Measurements from ENCODE around the gene HS3ST5. TPM values are rescaled to one million over a fixed set of nuclear protein-coding genes. Genes with fewer than 3 reads are reported as not detected.
A peak's percentile ranks its signal among the peaks of the same experiment; 100 is the strongest.

The HS3ST5 gene
- total RNA-seq, 4 donors from 2014 or later = 0.48 TPM; not detected in 3

DNA sequence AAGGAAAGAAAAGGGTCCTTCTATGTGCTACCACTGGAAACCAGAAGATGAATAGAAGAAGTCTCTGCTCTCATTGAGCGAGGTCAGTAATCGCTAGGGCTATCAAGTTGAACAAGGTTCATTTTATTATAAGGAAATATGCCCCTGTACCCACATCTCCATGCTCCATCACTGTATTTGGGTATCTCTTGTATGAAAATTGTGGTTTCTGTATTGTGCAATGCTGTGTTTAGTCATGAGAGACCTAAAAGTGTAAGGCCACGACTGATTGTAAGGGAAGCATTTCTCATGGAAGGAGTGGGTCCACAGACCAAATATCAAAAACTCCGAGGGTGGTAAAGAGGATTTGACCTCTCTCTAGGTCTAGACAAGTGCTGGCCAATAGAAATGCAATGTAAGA, 3.6 kb upstream of the HS3ST5 start:
- Histone ChIP-seq H3K27ac (no peak overlapping the region), H3K27me3 (no peaks in the 10 kb centered on the region), H3K36me3 (no peaks in the 10 kb centered on the region), H3K4me3 (no peak overlapping the region), H3K9me3 (no peaks in the 10 kb centered on the region), H3K4me1 (peaks cover 0 to 18% of the 10 kb centered on the region in 2 donors)
- intact Hi-C loops (cut with DNase I; ENCODE audit: low total_unique reads) = no loop called here
- DNase-seq = no peak
- no peak for TF ChIP-seq POLR2A (IDR thresholded peaks at IDR 0.05)
- TF ChIP-seq, protein P1, sequence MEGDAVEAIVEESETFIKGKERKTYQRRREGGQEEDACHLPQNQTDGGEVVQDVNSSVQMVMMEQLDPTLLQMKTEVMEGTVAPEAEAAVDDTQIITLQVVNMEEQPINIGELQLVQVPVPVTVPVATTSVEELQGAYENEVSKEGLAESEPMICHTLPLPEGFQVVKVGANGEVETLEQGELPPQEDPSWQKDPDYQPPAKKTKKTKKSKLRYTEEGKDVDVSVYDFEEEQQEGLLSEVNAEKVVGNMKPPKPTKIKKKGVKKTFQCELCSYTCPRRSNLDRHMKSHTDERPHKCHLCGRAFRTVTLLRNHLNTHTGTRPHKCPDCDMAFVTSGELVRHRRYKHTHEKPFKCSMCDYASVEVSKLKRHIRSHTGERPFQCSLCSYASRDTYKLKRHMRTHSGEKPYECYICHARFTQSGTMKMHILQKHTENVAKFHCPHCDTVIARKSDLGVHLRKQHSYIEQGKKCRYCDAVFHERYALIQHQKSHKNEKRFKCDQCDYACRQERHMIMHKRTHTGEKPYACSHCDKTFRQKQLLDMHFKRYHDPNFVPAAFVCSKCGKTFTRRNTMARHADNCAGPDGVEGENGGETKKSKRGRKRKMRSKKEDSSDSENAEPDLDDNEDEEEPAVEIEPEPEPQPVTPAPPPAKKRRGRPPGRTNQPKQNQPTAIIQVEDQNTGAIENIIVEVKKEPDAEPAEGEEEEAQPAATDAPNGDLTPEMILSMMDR (IDR thresholded peaks at IDR 0.05) = no peak

DNA sequence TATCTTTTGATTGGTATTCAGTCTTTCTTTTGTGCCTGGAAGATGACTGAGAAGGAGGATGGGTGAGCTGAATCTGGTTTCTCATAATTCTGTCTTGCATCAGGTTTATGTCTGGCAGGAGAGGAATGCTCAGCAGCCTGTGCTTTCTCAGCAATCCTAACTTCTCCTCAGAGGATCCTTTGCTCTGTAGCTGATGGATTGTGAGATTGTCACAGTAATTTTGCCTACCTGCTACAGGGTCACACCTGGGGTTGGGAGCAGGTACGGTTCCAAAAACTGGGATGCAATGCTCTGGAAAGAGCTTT, 2.1 kb upstream of the HS3ST5 start:
- TF ChIP-seq POLR2A (IDR thresholded peaks at IDR 0.05) = no peak
- TF ChIP-seq, protein P1 (IDR thresholded peaks at IDR 0.05) = no peak
- Histone ChIP-seq H3K27me3 (no peaks in the 10 kb centered on the region), H3K36me3 (no peaks in the 10 kb centered on the region), H3K27ac (no peak overlapping the region), H3K4me3 (no peak overlapping the region), H3K9me3 (no peaks in the 10 kb centered on the region), H3K4me1 (peaks cover 0 to 18% of the 10 kb centered on the region in 2 donors)
- intact Hi-C loops (cut with DNase I; ENCODE audit: low total_unique reads) = no loop called here
- DNase-seq = no peak

DNA sequence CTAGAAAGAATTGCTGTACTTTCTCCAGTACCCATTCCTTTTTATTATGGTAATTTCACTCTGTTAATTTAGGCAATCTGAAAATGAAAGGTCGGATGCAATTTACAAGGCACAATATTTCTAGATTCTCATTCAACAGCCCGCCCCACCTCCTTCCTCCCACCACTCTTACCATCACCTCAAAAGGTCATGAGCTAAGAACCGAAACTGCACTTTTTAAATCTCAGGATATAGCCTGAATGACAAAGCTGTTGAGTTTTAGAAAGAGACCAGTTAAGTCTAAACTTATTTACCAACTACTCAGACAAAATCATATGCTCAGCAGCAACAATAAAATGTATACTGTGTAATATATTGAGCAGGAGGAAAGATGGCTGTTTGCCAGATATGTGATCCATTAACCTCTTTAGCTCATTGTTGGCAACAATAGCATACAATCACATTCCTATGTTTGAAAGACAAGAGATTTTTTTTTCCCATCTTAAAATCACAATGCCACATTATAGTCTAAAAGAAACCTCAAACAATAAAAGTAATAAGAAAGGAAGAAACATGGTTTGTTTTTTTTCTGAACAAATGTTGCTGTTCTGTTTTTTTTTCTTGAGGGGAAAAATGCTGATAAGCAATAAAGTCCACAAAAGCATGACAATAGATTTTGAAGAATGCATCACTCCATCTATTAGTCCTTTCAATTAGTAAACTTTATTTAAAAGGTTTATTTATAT, 1.6 kb upstream of the HS3ST5 start:
- Histone ChIP-seq H3K4me3 (no peak overlapping the region), H3K27ac (no peak overlapping the region), H3K9me3 (no peaks in the 10 kb centered on the region), H3K4me1 (peaks cover 0 to 18% of the 10 kb centered on the region in 2 donors), H3K27me3 (no peaks in the 10 kb centered on the region), H3K36me3 (no peaks in the 10 kb centered on the region)
- intact Hi-C loops (cut with DNase I; ENCODE audit: low total_unique reads) = no loop called here
- no peak for DNase-seq
- TF ChIP-seq POLR2A (IDR thresholded peaks at IDR 0.05) = no peak
- TF ChIP-seq, protein P1 (IDR thresholded peaks at IDR 0.05) = no peak

DNA sequence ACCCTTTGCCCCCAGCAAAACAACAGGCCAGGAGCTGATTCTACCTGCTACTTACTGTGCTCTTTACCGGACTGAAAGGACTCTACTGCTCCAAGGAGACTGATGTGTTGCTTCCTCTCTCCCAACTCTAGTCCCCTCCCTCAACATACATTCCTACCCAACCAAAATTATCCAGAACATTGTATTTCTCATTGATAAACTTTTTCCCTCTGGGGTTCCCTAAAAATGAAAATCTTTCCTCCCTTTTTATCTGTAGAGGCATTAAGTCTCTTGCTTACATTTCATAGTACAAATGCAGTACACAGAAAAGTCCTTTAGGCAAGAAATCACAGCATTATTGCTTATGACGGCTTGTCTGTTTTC, 940 bp upstream of the HS3ST5 start:
- H3K27ac ChIP-seq = no peak overlapping the region
- no peak for DNase-seq
- H3K4me1 ChIP-seq = peaks cover 0 to 18% of the 10 kb centered on the region in 2 donors
- TF ChIP-seq POLR2A (IDR thresholded peaks at IDR 0.05) = no peak
- TF ChIP-seq, protein P1 (IDR thresholded peaks at IDR 0.05) = no peak
- no peak overlapping the region for H3K4me3 ChIP-seq
- H3K27me3 ChIP-seq = no peaks in the 10 kb centered on the region
- intact Hi-C loops (cut with DNase I; ENCODE audit: low total_unique reads) = no loop called here
- H3K9me3 ChIP-seq = no peaks in the 10 kb centered on the region
- no peaks in the 10 kb centered on the region for H3K36me3 ChIP-seq

DNA sequence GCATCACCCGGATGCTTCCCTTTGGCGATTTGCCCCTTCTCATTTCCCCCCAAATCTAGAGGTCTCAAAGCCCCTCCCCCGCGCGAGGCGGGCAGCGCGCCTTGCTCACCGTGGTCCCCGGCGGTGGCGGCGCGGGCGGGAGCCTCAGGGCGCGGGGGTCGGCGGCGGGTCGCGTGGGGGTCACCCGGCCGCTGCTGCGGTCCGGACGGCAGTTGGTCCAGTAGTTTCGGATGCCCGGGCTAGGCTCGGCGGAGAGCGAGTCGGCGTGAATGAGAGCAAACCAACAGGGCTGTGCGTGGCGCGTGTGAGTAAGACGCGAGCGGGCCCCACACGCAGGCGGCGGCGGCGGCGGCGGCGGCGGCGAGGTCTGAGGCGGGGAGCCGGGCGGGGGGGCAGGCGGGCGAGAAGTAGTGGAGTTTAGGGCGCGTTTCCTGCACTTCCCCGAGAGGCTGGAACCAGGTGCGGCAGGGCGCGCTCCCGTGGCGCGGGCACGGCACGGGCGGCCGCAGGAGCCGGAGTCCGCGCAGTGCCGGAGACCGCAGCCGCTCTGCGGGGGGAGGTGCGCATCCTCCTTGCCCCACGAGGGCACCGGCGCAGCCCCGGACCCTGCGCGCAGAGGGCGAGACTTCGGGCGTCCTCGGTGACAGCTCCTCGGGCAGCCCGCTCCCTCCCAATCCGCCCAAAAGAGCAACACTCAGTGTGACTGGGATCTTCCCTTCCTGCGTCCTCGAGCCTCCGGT, 567 bp downstream of the HS3ST5 start:
- H3K4me3 ChIP-seq = peak overlapping the region in 1 of 2 donors; percentile 20
- peaks cover 0 to 18% of the 10 kb centered on the region in 2 donors for H3K4me1 ChIP-seq
- intact Hi-C loops (cut with DNase I; ENCODE audit: low total_unique reads) = no loop called here
- H3K27me3 ChIP-seq = no peaks in the 10 kb centered on the region
- H3K36me3 ChIP-seq = no peaks in the 10 kb centered on the region
- no peaks in the 10 kb centered on the region for H3K9me3 ChIP-seq
- no peak for TF ChIP-seq POLR2A (IDR thresholded peaks at IDR 0.05)
- TF ChIP-seq, protein P1 (IDR thresholded peaks at IDR 0.05) = no peak
- no peak overlapping the region for H3K27ac ChIP-seq
- no peak for DNase-seq
